NCI-H524 (cell line): ENCODE measurements around the gene FHL3.
A peak's percentile ranks its signal among the peaks of the same experiment; 100 is the strongest.

Experiments
- DNase-seq, 2 experiments: peaks; one replicate each; lab custom pipeline; 2025; lab: John Stamatoyannopoulos, UW

The FHL3 gene

GRCh38 chr1:38014171-38014570 is 8.9 kb upstream of the FHL3 start:
- DNase-seq = no peak

- DNase-seq = no peak
Observed at GRCh38 chr1:38013227-38013622, 7.9 kb upstream of the FHL3 start.

- DNase-seq = peak; percentile 98 to 99
Observed at GRCh38 chr1:38012363-38013226, 7.3 kb upstream of the FHL3 start, which contains the start of gene UTP11. TSS of gene UTP11 (plus strand) at chr1:38012734. CDS start at chr1:38012803, 69 bp downstream.

GRCh38 chr1:38009841-38010180 is 4.5 kb upstream of the FHL3 start:
- DNase-seq = no peak

GRCh38 chr1:38009088-38009840 is 4.0 kb upstream of the FHL3 start:
- no peak for DNase-seq

GRCh38 chr1:38006008-38006828 is 904 bp upstream of the FHL3 start:
- no peak for DNase-seq

- DNase-seq = peak in 1 of 2 experiments; percentile 5
Observed at GRCh38 chr1:38004284-38005108, 818 bp downstream of the FHL3 start.

- DNase-seq = no peak
Observed at GRCh38 chr1:38003261-38004250, 1.8 kb downstream of the FHL3 start.

GRCh38 chr1:38000529-38001455 is 4.5 kb downstream of the FHL3 start:
- no peak for DNase-seq

GRCh38 chr1:38000233-38000528 is 5.1 kb downstream of the FHL3 start:
- DNase-seq = no peak

- no peak for DNase-seq
Observed at GRCh38 chr1:37999430-38000232, 5.7 kb downstream of the FHL3 start.

GRCh38 chr1:37998913-37999429 is 6.3 kb downstream of the FHL3 start:
- no peak for DNase-seq

- DNase-seq = no peak
Observed at GRCh38 chr1:37998089-37998808, 7.1 kb downstream of the FHL3 start.

GRCh38 chr1:37997256-37998088 is 7.8 kb downstream of the FHL3 start:
- no peak for DNase-seq

GRCh38 chr1:37995751-37996345 is 9.5 kb downstream of the FHL3 start:
- DNase-seq = peak; percentile 43 to 75

GRCh38 chr1:37994886-37995566 is 10.3 kb downstream of the FHL3 start:
- no peak for DNase-seq
